GM12878 (cell line): ENCODE measurements around the gene IRAK3. TPM values are rescaled to one million over a fixed set of nuclear protein-coding genes. Genes with fewer than 3 reads are reported as not detected.

ENCODE experiments used
- ATAC-seq: fragments of 200-7000 bp; cut with Tn5 transposase; 3 replicates; pipeline ENCODE4 v1.9.1; 2020; ENCODE audit warnings: mild to moderate bottlenecking, moderate library complexity
- Bru-seq: library from RNA; stranded (reverse); fragments of 400-500 nt; gene quantifications from one replicate; lab custom pipeline; 2021; lab: Mats Ljungman, UMichigan
- BruChase-seq, 2 experiments: library from RNA; stranded (reverse); fragments of 400-500 nt; gene quantifications; one replicate each; lab custom pipeline; 2021; lab: Mats Ljungman, UMichigan
- BruUV-seq: library from RNA; stranded (reverse); fragments of 400-500 nt; replicated peaks from 2 replicates; lab custom pipeline; 2021; lab: Mats Ljungman, UMichigan
- CTCF ChIA-PET: fragments of 300-600 bp; sonication (Branson Sonifier 250); formaldehyde crosslinking; extraction: SDS; loops from one replicate; lab custom pipeline; 2021; ENCODE audit warnings: inconsistent platforms; lab: Yijun Ruan, JAX
- POLR2A ChIA-PET: fragments of 350-600 bp; formaldehyde crosslinking; extraction: SDS; loops from one replicate; lab custom pipeline; 2021; ENCODE audit warnings: inconsistent platforms; lab: Charles Lee
- RAD21 ChIA-PET: fragments of 300-600 bp; sonication (Branson Sonifier 250); formaldehyde crosslinking; loops from one replicate; lab custom pipeline; 2023; ENCODE audit warnings: antibody characterized with exemption; ENCODE audit not compliant: unreplicated experiment; lab: Charles Lee
- SMC1A ChIA-PET: fragments of 300-600 bp; sonication (Branson Sonifier 250); formaldehyde crosslinking; loops from one replicate; lab custom pipeline; 2023; ENCODE audit not compliant: unreplicated experiment, uncharacterized antibody; lab: Charles Lee
- DNase-seq: peaks from one replicate; pipeline ENCODE4 v3.0.0-alpha.2; 2011; ENCODE audit warnings: low read depth, low spot score
- FAIRE-seq: peaks from 3 replicates; lab custom pipeline; 2011; peaks lifted over from hg19 to GRCh38; lab: Jason Lieb, UNC
- H2AFZ ChIP-seq: 2 replicates; pipeline ENCODE4 v1.6.0; 2011; ENCODE audit warnings: low read depth, low read length, control low read depth; ENCODE audit not compliant: control insufficient read depth
- H3K27ac ChIP-seq: 2 replicates; pipeline ENCODE4 v1.5.1; 2011; ENCODE audit warnings: control low read depth; ENCODE audit not compliant: control insufficient read depth, insufficient read depth
- H3K27me3 ChIP-seq, 2 experiments: replicated peaks in 1 of 2; 2 replicates each; pipeline versions ENCODE4 v1.6.0 to v1.6.1; 2011; ENCODE audit warnings: low read length in 1 of 2; ENCODE audit not compliant: control insufficient read depth in 2 of 2, insufficient read depth in 2 of 2
- H3K36me3 ChIP-seq, 2 experiments: 2 replicates each; pipeline ENCODE4 v1.5.1; 2011; ENCODE audit warnings: low read length in 1 of 2; ENCODE audit not compliant: control insufficient read depth in 2 of 2, insufficient read depth in 2 of 2
- H3K4me1 ChIP-seq: 2 replicates; pipeline ENCODE4 v1.6.1; 2011; ENCODE audit warnings: mild to moderate bottlenecking, low read length, moderate library complexity, mixed read lengths; ENCODE audit not compliant: control insufficient read depth, insufficient read depth
- H3K4me2 ChIP-seq: 2 replicates; pipeline ENCODE4 v1.6.0; 2011; ENCODE audit warnings: control low read depth; ENCODE audit not compliant: control insufficient read depth, insufficient read depth
- H3K4me3 ChIP-seq: fragments of 200-600 bp; sonication (generic); 2 replicates; pipeline ENCODE4 v1.5.1; 2016
- H3K79me2 ChIP-seq: 2 replicates; pipeline ENCODE4 v1.6.0; 2011; ENCODE audit warnings: low read length; ENCODE audit not compliant: control insufficient read depth, insufficient read depth
- H3K9ac ChIP-seq: 2 replicates; pipeline ENCODE4 v1.8.0; 2011; ENCODE audit warnings: low read length, control low read depth, mixed read lengths; ENCODE audit not compliant: control insufficient read depth, insufficient read depth
- H3K9me3 ChIP-seq: replicated peaks from 3 replicates; pipeline ENCODE4 v1.5.1; 2011; ENCODE audit warnings: mild to moderate bottlenecking, low read length; ENCODE audit not compliant: control insufficient read depth, insufficient read depth
- H4K20me1 ChIP-seq: 2 replicates; pipeline ENCODE4 v1.6.0; 2011; ENCODE audit not compliant: control insufficient read depth, insufficient read depth
- BACH1 ChIP-seq: fragments of 450-650 bp; IDR thresholded peaks from 2 replicates; pipeline ENCODE4 v1.6.1; 2017; ENCODE audit warnings: mild to moderate bottlenecking, borderline replicate concordance
- DPF2 ChIP-seq: fragments of 450-650 bp; IDR thresholded peaks from 2 replicates; pipeline ENCODE4 v1.6.1; 2017; ENCODE audit warnings: mild to moderate bottlenecking
- EGR1 ChIP-seq, 2 experiments: IDR thresholded peaks; 1 replicate in 1 of 2; 2 replicates in 1 of 2; pipeline ENCODE4 v1.6.1; 2011 to 2012; ENCODE audit warnings: low read depth in 2 of 2, low read length in 2 of 2, borderline replicate concordance in 1 of 2, mild to moderate bottlenecking in 1 of 2, moderate library complexity in 1 of 2
- IKZF1 ChIP-seq: fragments of 450-650 bp; conservative IDR thresholded peaks from 2 replicates; pipeline ENCODE4 v1.6.1; 2017; ENCODE audit warnings: antibody characterized with exemption, mild to moderate bottlenecking
- IKZF2 ChIP-seq, 2 experiments: fragments of 450-650 bp; IDR thresholded peaks; 2 replicates each; pipeline ENCODE4 v1.6.1; 2017; ENCODE audit warnings: mild to moderate bottlenecking in 2 of 2, moderate library complexity in 2 of 2
- NBN ChIP-seq: fragments of 450-650 bp; IDR thresholded peaks from 2 replicates; pipeline ENCODE4 v1.6.1; 2016
- PAX5 ChIP-seq: IDR thresholded peaks from 2 replicates; pipeline ENCODE4 v1.6.1; 2011; ENCODE audit warnings: low read depth, low read length, borderline replicate concordance
- POLR2A ChIP-seq: IDR thresholded peaks from 2 replicates; pipeline ENCODE4 v1.6.1; 2011; ENCODE audit warnings: low read depth, mild to moderate bottlenecking, low read length
- WGBS: methylation state at CpG from one replicate; pipeline ENCODE4 v1.1.6; 2016; ENCODE audit warnings: low lambda C conversion rate; ENCODE audit not compliant: insufficient replicate concordance, insufficient coverage; ENCODE audit errors: missing lambda C conversion rate; 5-methylcytosine and 5-hydroxymethylcytosine counted together
- in situ Hi-C: fragments of 300-500 bp; cut with MboI; formaldehyde crosslinking; loops from 9 replicates; pipeline ENCODE4 v1.14.3; 2018; ENCODE audit warnings: mixed read lengths
- intact Hi-C: fragments of 100-400 bp; cut with micrococcal nuclease; formaldehyde crosslinking; loops from one replicate; pipeline ENCODE4 v1.14.2; 2022; ENCODE audit not compliant: unreplicated experiment
- long read RNA-seq, 2 experiments: library from polyadenylated mRNA; unstranded; transcript quantifications; one replicate each; pipeline ENCODE4 v2.0.0, GENCODE V29; 2019 to 2020
- polyA minus RNA-seq, 3 experiments: library from RNA; depleted of rRNA, polyadenylated mRNA; stranded (reverse); fragments of >200 nt; gene quantifications; 2 replicates each; pipeline ENCODE4 v1.2.3, GENCODE V29; 2011
- polyA plus RNA-seq, 11 experiments: library from polyadenylated mRNA; depleted of rRNA in 4 of 11; unstranded in 6 of 11; stranded (reverse) in 5 of 11; fragments of >200 nt; fragmentation: Nextera tagmentation in 4 of 11; fragmentation: Illumina TruSeq in 1 of 11; extraction: Ambion mirVana in 4 of 11; extraction: Trizol in 1 of 11; gene quantifications; 1 replicate in 1 of 11; 2 replicates in 10 of 11; pipeline versions ENCODE4 v1.2.1 to v1.2.3, GENCODE V29; 2011 to 2016; ENCODE audit warnings: inconsistent platforms in 2 of 11, missing spikeins in 2 of 11, low read depth in 1 of 11
- total RNA-seq, 4 experiments: library from RNA; depleted of rRNA in 3 of 4; stranded (reverse); fragments of >200 nt in 3 of 4; fragmentation: Illumina TruSeq in 1 of 4; extraction: Trizol in 1 of 4; gene quantifications; 2 replicates each; pipeline versions ENCODE4 v1.2.1 to v1.2.3, GENCODE V29; 2013 to 2021
- TF ChIP-seq, protein P1 (sequence below): fragments of 450-650 bp; IDR thresholded peaks from 2 replicates; pipeline ENCODE4 v1.6.1; 2017; ENCODE audit warnings: mild to moderate bottlenecking, moderate library complexity

IRAK3 gene, protein sequence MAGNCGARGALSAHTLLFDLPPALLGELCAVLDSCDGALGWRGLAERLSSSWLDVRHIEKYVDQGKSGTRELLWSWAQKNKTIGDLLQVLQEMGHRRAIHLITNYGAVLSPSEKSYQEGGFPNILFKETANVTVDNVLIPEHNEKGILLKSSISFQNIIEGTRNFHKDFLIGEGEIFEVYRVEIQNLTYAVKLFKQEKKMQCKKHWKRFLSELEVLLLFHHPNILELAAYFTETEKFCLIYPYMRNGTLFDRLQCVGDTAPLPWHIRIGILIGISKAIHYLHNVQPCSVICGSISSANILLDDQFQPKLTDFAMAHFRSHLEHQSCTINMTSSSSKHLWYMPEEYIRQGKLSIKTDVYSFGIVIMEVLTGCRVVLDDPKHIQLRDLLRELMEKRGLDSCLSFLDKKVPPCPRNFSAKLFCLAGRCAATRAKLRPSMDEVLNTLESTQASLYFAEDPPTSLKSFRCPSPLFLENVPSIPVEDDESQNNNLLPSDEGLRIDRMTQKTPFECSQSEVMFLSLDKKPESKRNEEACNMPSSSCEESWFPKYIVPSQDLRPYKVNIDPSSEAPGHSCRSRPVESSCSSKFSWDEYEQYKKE
- total RNA-seq (2013; cell fraction: nucleolus; rRNA removed): 42.7 and 43.6 TPM in 2 replicates
- total RNA-seq (2014; rRNA removed) (5.3 and 5.9 TPM in 2 replicates), total RNA-seq (2014; rRNA removed; fragmentation: Illumina TruSeq; extraction: Trizol) (7.6 and 7.7 TPM in 2 replicates), total RNA-seq (2021) (8.5 and 8.7 TPM in 2 replicates), polyA plus RNA-seq (2011; rRNA removed) (14.1 and 20.6 TPM in 2 replicates), polyA plus RNA-seq (2014; fragmentation: Illumina TruSeq; extraction: Trizol) (7.7 and 11.4 TPM in 2 replicates), polyA plus RNA-seq (2014; fragmentation: Nextera tagmentation; extraction: Ambion mirVana) (1 to 10 TPM; 1.4 to 1.5 TPM), polyA plus RNA-seq (2014; rRNA removed) (4.8 and 5.6 TPM in 2 replicates), polyA plus RNA-seq (2016; fragmentation: Nextera tagmentation; extraction: Ambion mirVana) (1 to 10 TPM; 4.0 to 4.2 TPM), polyA minus RNA-seq (2011; rRNA and poly(A)+ RNA removed) (12.9 and 17.6 TPM in 2 replicates), Bru-seq, nascent RNA (percentile 81 among the genes with signal in this experiment), BruChase-seq, experiment 1, labeled RNA remaining after a 6-hour chase (percentile 86 among the genes with signal in this experiment), BruChase-seq, experiment 2, labeled RNA remaining after a 2-hour chase (percentile 86 among the genes with signal in this experiment)
- polyA plus RNA-seq (2011; ENCODE audit: low read depth): 1.7 TPM
- polyA plus RNA-seq (2011; cell fraction: cytosol; rRNA removed): 5.2 and 6.0 TPM in 2 replicates
- polyA plus RNA-seq (2011; cell fraction: nucleus; rRNA removed): 14.9 and 15.3 TPM in 2 replicates
- 2.1 and 2.7 TPM in 2 replicates for polyA plus RNA-seq (2012)
- 4.0 and 5.7 TPM in 2 replicates for polyA minus RNA-seq (2011; cell fraction: cytosol; rRNA and poly(A)+ RNA removed)
- 10.5 and 13.1 TPM in 2 replicates for polyA minus RNA-seq (2011; cell fraction: nucleus; rRNA and poly(A)+ RNA removed)
- long read RNA-seq, experiment 1, full-length matches to known transcripts: 1 of 1 reads
- long read RNA-seq, experiment 1, partial matches to known transcripts: 0 of 1 reads
- long read RNA-seq, experiment 1, other reads (novel, unspliced or antisense): 0 of 1 reads
- long read RNA-seq, experiment 2, full-length matches to known transcripts: 25 of 36 reads
- long read RNA-seq, experiment 2, partial matches to known transcripts: 3 of 36 reads
- long read RNA-seq, experiment 2, other reads (novel, unspliced or antisense): 8 of 36 reads

DNA sequence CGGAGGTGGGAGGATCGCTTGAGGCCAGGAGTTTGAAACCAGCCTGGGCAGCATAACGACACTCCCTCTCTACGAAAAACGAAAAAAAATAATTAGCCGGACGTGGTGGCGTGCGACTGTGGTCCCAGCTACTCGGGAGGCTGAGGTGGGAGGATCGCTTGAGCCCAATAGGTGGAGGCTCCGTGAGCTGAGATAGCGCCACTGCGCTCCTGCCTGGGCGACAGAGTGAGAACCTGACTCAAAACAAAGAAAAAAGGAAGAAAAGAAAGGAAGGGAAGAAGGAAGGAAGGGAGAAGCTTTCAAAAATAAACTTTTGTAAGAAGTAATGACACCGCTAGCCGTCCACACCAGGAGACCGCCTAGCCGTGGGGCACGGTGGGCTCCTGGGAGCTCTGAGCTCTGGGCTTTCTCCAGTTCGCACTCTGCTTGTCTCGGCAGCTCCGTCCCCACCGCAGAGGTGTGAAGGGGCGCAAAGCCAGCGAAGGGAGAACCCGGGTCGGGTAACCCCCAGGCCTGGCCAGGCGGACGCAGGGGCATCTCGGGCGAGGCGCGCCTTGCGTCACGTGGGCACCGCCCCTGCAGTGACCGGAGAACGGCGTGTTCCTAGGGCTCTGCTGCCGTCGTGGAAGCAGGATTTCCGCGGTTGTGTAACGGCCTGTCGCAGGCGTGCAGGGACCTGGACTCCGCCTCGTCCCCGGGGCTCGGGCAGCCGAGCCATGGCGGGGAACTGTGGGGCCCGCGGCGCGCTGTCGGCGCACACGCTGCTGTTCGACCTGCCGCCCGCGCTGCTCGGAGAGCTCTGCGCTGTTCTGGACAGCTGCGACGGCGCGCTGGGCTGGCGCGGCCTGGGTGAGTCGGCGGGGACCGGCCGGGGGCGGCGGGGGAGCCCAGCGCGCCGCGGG lies at the start of gene IRAK3:
TSS of gene IRAK3 (plus strand) at position 631 of the 902 bp plus-strand sequence. CDS start at position 717, 86 bp downstream.
- ChIA-PET CTCF (interaction anchor here (0.9 to 1.1 kb wide), 2 partner anchors 20 to 47 kb away, joined by 3 to 4 read pairs; no protein-coding TSS in a partner anchor), RAD21 (interaction anchor here (1.6 kb wide), 1 partner anchor 19 kb away, joined by 5 read pairs; the partner anchor contains the start of gene TMBIM4), POLR2A (interaction anchor here (1.0 to 1.6 kb wide), 3 partner anchors 9 to 46 kb away, joined by 3 to 4 read pairs (median 3); no protein-coding TSS in a partner anchor), SMC1A (interaction anchor here (0.9 to 1.9 kb wide), 6 partner anchors 9 to 58 kb away, joined by 3 to 8 read pairs (median 3); partner anchors contain the start of gene LLPH)
- peaks cover 9% of the 10 kb centered on the region for H3K4me1 ChIP-seq
- H3K9me3 ChIP-seq: no peaks in the 10 kb centered on the region; the same call in 2 of the 3 replicates
- in situ Hi-C loops: no loop called here
- H3K9ac ChIP-seq: peak within 1 kb of the TSS; percentile 75
- peak within 1 kb of the TSS; percentile 90 for H3K4me2 ChIP-seq
- H4K20me1 ChIP-seq: no peaks in the 10 kb centered on the region
- intact Hi-C loops: no loop called here
- peaks cover 0 to 5% of the 10 kb centered on the region in 2 experiments; a peak in 1 of 4 replicates for H3K27me3 ChIP-seq
- peak within 1 kb of the TSS; percentile 93 for H2AFZ ChIP-seq
- DNase-seq: no peak
- H3K4me3 ChIP-seq: peak within 1 kb of the TSS; percentile 77; the same call in 1 of the 2 replicates
- no peak for FAIRE-seq
- peak within 1 kb of the TSS; percentile 56 for H3K27ac ChIP-seq
- peak; percentile 79 for ATAC-seq
- BruUV-seq: no TSS peak
- WGBS: 31% methylated on average over 50 of the region's 82 CpGs
- no peaks in the 10 kb centered on the region; a peak in 1 of 4 replicates for H3K36me3 ChIP-seq
- H3K79me2 ChIP-seq: peaks cover 8% of the 10 kb centered on the region
- TF ChIP-seq EGR1 (IDR thresholded peaks at IDR 0.05; ENCODE audit: borderline replicate concordance in 1 of 2, low read depth in 2 of 2, low read length in 2 of 2) (peak in 1 of 2 experiments; percentile 31; a peak in 1 of 3 replicates), BACH1 (peak; percentile 51; the same call in 1 of the 2 replicates), PAX5 (peak; percentile 27; the same call in 1 of the 2 replicates), POLR2A (peak; percentile 76), IKZF2 (IDR thresholded peaks at IDR 0.05) (0 out of 4 replicates have a peak, but pooled peaks of 1 of the 2 experiments have one; percentile 21), DPF2 (peak; percentile 71), NBN (0 out of 2 replicates have a peak, but pooled peaks have one; percentile 36), IKZF1 (peak; percentile 85)
- TF ChIP-seq, protein P1, sequence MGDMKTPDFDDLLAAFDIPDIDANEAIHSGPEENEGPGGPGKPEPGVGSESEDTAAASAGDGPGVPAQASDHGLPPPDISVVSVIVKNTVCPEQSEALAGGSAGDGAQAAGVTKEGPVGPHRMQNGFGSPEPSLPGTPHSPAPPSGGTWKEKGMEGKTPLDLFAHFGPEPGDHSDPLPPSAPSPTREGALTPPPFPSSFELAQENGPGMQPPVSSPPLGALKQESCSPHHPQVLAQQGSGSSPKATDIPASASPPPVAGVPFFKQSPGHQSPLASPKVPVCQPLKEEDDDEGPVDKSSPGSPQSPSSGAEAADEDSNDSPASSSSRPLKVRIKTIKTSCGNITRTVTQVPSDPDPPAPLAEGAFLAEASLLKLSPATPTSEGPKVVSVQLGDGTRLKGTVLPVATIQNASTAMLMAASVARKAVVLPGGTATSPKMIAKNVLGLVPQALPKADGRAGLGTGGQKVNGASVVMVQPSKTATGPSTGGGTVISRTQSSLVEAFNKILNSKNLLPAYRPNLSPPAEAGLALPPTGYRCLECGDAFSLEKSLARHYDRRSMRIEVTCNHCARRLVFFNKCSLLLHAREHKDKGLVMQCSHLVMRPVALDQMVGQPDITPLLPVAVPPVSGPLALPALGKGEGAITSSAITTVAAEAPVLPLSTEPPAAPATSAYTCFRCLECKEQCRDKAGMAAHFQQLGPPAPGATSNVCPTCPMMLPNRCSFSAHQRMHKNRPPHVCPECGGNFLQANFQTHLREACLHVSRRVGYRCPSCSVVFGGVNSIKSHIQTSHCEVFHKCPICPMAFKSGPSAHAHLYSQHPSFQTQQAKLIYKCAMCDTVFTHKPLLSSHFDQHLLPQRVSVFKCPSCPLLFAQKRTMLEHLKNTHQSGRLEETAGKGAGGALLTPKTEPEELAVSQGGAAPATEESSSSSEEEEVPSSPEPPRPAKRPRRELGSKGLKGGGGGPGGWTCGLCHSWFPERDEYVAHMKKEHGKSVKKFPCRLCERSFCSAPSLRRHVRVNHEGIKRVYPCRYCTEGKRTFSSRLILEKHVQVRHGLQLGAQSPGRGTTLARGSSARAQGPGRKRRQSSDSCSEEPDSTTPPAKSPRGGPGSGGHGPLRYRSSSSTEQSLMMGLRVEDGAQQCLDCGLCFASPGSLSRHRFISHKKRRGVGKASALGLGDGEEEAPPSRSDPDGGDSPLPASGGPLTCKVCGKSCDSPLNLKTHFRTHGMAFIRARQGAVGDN: peak; percentile 91
